GM21786 (cell line): ENCODE measurements around the gene DCP1A.
"Not testable (repeated sequence)": the region's sequence is repeated elsewhere in the genome, so short reads cannot be mapped to it uniquely, and the experiment has no call there.

Experiments used
- ATAC-seq: cut with Tn5 transposase; IDR thresholded peaks from one replicate; pipeline ENCODE4 v1.9.1; 2021; ENCODE audit not compliant: unreplicated experiment

DCP1A gene

DNA sequence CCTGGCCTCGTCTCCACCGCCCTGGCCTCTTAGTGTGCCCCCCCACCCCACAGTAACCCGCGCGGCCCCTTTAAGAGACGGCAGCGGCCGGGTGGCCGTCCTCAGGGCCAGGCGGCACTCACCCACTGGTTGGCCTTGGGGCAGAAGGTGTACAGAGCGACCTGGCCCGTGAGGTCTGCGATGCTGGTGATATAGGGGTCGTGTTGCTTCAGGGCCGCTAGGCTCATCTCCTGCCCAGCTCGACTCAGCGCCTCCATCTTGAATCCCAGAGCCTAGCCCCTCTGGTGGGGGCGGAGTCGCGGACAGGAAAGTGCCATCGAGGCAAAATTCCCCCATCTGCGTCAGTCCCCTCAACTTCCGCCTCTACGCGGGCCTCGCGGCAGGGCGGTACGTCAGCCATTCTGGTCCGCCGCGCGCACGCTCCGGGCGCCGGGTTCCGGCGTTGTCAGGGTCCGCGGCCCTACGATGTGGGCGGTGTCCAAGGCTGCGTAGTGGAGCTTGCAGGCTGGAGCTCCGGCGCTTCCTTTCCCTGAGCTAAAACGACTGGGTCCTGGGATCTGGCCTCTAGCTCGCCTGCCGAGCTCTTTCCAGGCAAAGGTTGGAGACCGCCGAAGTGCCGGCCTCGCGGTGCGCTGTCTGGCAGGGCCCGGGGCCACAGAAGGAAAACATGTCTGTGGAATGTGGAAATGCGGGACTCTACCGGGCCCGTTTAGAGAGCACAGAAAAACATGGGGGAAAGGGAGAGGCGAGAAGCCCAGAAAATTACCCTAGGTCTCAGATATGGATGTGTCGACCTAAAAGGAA, at the start of gene DCP1A:
Gene DCP1A, minus strand, starts transcription at position 283 of the 804 bp plus-strand sequence. Its CDS starts 26 bp downstream, at position 257.
- ATAC-seq: peak; percentile 95

DNA sequence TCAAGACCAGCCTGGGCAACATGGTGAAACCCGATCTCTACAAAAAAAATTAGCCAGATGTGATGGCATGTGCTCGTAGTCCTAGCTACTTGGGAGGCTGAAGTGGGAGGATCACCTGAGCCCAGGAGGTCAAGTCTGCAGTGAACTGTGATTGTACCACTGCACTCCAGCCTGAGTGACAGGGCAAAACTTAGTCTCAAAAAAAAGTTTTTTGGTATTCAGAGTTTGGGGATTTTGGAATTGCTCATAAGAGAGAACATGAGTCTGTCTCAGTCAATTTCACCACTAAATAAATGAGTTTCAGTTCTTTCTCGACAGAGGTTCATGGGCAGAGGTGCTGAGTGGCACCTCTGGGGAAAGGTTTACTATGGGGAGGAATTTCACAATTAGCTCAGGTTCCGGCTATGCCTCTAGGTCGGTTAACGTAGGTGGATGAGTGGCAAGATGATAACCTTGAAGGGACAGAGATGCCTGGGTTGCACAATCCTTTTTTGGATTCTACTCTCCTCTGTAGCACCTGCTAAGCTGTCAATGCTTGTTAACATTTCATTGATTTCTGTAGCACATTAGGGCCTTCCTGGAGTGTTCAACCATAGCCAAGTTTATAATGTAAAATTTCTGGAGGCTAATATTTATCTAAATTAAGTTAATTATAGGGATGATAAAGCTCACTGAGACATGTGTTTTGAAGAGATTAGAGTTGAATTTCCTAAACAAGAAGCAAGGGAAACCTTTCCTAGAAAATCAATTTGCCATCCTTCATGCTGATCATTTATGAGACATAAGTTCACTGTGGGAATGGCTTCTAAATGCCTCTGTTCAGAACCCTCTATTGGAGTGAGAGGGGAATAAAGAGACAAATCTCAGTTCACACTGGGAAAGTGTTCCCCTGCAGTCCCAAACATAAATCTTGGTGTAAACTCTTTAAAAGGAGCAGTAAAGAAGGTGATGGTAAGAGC, 37.4 kb upstream of the DCP1A start:
- no peak for ATAC-seq

DNA sequence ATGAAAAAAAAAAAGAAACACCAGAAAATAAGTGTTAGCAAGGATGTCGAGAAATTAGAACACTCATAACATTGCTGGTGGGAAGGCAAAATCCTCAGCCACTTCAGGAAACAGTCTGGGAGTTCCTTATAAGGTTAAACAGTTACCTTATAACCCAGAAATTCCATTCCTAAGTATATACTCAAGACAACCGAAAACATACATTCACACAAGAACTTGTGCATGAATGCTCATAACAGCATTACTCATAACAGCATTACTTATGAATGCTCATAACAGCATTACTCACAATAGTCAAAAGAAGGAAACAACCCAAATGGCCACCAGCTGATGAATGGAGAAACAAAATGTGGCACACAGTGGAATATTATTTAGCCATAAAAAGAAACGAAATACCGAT, 34.8 kb upstream of the DCP1A start:
- no peak for ATAC-seq

DNA sequence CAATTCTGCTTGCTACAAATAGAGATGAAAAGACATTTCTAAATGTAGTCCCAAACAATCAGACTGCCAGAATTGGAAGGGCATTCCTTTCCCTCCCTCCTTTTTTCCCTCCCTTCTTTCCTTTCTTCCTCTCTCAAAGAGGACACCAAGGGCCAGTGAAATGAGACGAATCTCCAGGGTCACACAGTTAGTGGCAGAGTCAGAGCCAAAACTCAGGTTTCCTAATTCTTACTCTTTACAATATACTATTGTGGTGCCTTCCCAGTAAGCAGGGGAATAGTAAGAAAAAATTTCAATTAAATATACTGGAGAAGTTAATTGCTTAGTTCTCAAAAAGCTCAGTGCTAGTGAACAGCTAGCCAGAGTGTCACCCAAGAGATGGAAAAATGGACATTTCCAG, 33.0 kb upstream of the DCP1A start:
- no peak for ATAC-seq

DNA sequence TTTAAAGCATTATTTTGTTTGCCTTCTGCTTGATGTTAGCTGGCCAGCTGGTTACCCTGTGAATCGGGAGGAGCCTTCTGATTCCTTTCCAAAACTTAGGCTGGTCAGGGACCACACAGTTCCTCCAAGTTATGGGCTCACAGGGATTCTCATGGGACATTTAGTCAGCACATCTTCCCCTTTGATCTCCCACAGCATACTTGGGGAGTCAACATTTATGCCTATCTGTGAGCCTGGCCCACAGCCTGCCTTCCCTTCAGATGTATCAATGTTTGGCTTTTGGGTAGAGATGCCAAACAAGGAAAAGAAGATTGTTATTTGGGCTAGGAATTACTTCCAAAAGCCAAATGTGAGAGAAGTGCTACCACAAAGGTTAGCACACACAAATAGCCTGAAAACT, 32.6 kb upstream of the DCP1A start:
- no peak for ATAC-seq

DNA sequence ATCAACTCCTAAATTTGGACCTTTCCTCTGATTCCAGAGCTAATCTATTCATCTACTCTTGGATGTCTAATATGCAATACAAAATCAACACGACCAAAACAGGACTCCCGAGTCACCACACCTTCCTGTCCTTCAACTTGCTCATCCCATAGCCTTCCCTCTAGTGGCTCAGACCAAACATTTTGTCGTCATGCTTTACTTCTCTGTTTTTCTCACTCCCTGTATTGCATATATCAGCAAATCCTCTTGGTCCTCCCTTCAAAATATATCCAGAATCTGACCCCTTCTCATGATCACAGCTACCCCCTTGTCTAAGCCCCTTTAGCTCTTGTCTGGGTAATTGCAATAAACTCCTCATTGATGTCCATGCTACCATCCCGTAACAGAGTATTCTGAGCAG, 30.5 kb upstream of the DCP1A start:
- no peak for ATAC-seq

DNA sequence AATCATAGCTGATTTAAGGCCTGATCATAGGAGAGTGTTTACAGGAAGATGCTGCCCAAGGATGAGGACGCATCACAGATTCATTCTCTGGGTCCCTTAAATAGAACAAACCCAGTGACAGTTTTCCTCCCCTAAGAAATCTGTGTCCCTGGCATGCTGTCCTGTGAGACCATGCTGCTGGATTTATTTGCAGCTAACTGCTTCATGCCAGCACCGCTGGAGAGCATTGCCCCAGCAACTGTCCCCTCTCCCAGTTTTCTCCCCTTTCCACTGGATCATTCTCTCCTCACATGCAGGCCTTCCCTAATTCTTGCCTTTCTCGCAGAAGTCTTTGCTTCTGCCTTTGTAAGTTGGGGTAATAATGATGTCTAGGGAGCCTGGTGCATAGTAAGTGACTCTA, 29.3 kb upstream of the DCP1A start:
- no peak for ATAC-seq

DNA sequence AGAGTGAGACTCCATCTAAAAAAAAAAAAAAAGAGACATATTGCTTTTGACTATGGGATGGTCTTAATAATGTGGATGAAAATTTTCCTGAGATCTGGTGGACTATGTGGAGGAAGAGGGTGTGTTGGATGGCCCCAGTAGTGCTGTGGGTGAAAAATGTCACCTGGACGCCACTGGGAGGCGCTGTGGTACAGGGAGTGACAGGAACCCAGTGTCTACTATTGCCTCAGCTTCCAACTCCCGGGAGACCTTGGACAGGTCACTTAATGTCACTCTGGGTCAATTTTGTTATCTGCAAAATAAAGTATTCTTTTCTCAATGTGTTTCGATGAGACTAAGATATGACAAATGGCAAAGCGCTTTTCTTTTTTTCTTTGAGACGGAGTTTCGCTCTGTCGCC, 27.7 kb upstream of the DCP1A start:
- peak; percentile 48 for ATAC-seq

DNA sequence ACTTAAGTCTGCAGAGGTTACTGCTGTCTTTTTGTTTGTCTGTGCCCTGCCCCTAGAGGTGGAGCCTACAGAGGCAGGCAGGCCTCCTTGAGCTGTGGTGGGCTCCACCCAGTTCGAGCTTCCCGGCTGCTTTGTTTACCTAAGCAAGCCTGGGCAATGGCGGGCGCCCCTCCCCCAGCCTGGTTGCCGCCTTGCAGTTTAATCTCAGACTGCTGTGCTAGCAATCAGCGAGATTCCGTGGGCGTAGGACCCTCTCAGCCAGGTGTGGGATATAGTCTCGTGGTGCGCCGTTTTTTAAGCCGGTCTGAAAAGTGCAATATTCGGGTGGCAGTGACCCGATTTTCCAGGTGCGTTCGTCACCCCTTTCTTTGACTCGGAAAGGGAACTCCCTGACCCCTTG, 23.4 kb upstream of the DCP1A start:
- not testable (repeated sequence) for ATAC-seq

DNA sequence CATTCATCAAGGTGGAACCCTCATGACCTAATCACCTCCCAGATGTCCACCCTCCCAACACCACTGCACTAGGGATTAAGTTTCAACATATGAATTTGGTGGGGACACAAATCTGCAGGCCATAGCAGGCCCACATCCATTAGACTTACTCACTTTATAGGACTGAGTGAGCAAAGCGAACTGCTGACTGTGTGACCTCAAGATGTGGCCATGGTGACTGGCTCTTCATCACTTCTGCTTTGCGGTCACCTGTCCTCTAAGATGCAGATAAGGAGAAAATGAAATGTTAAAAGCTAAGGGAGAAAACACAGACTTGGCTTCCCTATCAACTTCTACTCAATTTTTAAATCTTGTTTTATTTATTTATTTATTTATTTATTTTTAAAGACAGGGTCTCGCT, 14.5 kb upstream of the DCP1A start:
- ATAC-seq: no peak

DNA sequence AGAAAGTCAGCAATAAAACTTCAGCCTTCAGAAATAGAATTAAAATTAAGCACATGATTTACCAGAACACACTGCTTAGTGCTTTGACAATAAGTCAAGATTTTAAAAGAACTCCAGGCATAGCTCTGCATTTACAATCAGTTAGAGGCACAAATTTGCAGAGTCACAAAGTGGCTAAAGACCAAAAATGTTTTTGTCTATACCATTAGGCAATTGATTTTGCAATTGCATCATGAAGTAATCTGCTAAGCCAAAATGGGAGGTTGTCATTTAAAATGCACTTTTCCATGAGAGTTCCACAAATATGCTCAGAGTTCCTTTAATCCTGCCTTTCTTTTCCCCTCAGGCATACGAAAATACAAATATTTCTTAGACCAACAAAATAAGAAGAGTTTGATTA, 10.1 kb upstream of the DCP1A start:
- ATAC-seq: no peak

DNA sequence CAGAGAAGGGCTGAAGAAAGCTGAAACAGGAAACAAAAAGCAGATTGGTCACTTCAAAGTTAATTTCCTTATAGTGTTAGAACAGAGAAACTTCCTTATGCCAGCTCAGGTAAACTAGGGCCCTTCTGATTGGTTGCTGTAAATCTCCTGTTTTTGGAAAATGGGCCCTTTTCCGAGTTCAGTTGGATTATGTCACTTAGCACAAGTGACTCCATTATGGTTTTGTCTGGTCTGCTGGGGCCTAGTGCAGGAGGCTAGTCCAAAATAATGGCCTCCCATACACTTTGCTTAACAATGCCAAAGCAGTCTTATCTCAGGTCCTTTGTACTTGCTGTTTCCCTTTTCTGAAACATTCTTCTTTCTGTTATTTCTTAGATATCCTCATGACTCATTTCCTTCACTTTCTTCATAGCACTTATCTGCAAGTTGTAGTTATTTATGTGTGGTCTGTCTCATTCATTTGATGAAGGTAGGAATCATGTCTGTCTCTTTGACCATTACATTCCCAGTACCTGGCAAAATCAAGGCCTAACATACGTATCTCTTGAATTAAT, 7.7 kb upstream of the DCP1A start:
- no peak for ATAC-seq

DNA sequence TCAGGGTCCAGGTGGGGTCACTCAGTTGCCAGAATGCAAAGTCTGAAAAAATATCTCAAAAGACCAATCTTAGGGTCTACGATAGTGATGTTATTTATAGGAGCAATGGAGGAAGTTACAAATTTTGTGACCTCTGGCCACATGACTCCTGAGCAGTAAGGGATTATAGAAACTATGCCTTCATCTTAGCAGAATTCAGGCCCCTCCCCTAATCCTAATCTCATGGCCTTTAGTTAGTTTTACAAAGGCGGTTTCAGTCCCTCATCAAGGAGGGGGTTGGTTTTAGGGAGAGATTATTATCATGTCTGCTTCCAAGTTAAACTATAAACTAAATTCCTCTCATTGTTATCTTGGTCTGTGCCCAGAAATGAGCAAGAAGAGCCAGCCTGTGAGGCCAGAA, 5.9 kb upstream of the DCP1A start:
- ATAC-seq: no peak

DNA sequence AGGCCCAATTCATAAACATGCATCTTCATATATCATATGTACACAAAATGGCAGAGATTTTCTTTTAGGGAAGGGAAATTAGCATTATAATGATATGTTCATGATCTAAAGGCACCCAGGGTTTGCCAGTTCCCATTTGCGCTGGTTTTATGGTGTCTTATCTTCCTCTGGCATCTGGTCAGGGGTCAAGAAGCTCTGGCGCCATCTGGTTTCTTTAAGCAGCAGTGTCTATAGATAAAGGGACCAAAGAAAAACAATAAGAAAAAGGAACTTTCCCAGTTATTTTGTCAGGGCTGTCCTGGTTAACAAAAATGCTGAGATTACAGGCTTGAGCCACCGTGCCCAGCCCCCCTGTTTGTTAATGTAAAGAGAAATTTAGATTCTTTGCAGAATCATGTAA, 3.3 kb upstream of the DCP1A start:
- ATAC-seq: no peak

DNA sequence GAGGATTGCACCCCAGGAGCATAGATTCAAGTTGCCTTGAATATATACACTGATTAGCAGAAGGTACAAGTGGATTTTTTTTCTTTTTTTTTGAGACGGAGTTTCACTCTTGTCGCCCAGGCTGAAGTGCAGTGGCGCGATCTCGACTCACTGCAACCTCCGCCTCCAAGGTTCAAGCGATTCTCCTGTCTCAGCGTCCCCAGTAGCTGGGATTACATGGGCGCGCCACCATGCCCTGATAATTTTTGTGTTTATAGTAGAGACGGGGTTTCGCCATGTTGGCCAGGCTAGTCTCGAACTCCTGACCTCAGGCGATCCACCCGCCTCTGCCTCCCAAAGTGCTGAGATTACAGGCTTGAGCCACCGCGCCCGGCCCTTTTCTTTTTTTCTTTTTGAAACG, 775 bp upstream of the DCP1A start:
- ATAC-seq: not testable (repeated sequence)

DNA sequence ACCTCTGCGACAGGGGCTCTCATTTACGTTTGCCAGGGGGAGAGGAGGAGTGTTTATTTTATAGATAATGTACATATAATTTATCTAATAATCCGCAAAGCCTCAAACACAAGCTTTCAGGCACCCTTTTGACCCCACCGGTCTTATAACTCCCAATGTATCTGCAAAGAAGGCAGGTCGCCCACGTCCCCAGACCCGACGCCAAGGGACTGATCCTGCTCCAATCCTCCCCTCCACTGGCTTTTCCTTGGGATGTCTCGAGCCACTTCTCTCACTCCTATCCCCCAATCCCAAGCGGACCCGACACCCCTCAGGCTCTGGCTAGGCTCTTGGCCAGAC, 452 bp downstream of the DCP1A start:
- peak; percentile 2 for ATAC-seq

DNA sequence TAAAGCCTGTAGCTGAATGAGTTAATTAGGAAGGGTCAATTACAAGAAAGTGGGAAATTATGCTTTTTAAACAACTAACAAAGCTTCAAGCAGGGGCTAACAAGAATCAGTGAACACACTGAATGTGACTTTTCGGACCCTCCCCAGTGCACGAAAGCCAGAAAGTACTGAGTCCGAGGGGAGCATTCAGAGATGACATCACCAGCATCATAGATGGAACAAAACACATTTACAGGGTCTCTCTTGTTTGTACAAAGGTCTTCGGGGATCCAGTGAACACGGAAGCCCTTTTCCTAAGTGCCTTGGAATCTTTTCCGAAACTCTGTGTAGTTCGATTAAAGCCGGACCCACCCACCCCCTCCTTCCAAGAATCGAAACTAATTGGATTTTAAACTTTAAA, 829 bp downstream of the DCP1A start:
- no peak for ATAC-seq

DNA sequence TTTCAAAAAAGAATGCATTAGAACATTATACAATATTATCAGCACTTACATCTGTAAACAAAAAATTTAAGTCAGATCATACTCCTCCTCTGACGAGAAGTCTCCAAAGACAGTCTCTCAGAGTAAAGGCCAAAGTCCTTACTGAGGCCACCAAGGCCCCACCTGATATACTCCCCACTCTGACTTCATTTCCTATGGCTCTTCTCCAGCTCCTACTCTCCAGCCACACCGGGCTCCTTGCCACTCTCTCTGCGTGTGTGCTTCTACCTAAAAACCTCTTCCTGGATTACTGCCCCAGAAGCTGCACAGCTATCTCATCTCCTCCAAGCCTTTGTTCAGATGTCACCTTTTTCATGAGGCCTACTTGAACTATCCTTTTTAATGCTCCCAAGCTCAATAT, 5.0 kb downstream of the DCP1A start:
- no peak for ATAC-seq

DNA sequence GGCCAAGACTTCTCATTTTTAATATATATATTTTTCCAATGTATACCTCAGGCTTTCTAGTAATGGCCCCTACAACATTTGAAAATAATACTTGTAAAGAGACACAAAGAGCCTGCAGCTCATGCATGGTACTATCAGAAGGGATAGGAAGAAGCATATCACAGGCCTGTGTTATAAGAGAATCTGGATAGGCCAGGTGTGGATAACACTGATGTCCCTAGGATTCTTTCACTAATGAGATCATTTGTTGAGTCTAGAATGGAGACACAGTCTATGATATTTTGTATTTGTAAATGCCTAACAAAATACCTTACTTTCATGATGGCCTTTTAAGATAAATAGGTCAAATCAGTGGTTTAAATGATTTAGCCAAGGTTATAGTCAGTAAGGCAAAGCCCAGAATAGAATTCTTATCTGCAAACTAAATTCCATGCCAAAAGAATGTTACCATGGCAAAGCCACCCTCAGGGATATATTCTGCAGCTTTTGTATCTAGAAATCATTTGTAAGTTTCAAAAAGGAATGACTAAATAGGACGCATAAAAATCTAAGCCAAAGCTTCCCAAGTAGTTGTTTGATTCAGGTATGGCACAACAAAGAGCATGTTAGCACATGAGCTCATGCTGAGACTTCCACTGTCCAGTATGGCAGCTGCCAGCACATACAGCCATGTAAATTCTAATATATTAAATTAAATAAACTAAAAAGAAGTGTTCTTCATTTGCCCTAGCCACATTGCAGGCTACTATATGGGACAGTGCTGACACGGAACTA, 10.0 kb downstream of the DCP1A start:
- ATAC-seq: no peak

DNA sequence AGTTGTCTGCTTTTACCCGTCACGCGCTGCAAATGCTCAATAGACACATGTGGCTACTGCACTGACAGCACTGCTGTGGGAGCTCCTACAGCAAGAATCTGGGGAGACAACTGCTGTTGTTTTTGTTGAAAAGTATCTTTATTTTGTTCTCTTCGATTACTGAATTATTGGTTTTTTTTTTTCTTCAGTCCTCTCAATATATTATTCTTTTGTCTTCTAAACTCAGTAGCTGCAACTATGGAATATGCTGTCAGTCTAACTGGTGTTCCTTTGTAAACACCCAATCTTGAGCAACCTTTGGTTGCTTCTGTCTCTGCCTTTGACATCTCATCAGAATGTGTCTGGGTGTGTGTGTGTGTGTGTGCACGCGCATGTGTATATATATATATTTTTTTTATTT, 12.6 kb downstream of the DCP1A start:
- no peak for ATAC-seq

DNA sequence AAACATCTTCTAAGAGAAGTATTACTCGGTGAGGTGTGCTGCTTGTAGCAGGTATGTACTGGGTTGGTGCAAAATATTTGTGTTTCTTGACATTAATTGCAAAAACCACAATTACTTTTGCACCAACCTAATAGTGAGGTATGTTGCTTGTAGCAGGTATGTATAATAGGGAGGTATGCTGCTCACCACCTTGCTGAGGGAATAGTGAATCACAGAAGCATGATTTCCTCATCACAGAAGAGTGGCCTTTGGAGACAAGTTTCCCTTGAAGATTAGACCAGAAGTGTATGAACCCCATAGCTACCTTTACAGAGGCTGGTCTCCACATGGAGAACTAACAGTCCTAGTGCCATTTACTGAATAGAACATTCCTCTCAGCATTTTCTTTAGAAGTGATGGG, 15.5 kb downstream of the DCP1A start:
- ATAC-seq: no peak
